SK-N-MC (cell line): ENCODE measurements around the gene RTN3.

Source experiments
- DNase-seq: peaks from one replicate; pipeline ENCODE4 v3.0.0-alpha.2; 2011; ENCODE audit warnings: low read depth, low spot score
- H3K27ac ChIP-seq: fragments of 200-600 bp; sonication (generic); 2 replicates; pipeline ENCODE4 v1.5.1; 2016; ENCODE audit warnings: mixed run types
- H3K36me3 ChIP-seq: fragments of 200-600 bp; sonication (generic); 2 replicates; pipeline ENCODE4 v1.6.1; 2017; ENCODE audit warnings: antibody characterized with exemption, low read length, mixed read lengths; ENCODE audit not compliant: insufficient read depth
- H3K4me3 ChIP-seq: fragments of 200-600 bp; sonication (generic); 2 replicates; pipeline ENCODE4 v1.5.1; 2016
- H3K9ac ChIP-seq: fragments of 200-600 bp; sonication (generic); 2 replicates; pipeline ENCODE4 v1.8.0; 2017; ENCODE audit warnings: mixed run types, mixed read lengths; ENCODE audit not compliant: insufficient read length
- H3K9me3 ChIP-seq: fragments of 200-600 bp; sonication (generic); 2 replicates; pipeline ENCODE4 v1.6.1; 2017; ENCODE audit warnings: low read depth, mild to moderate bottlenecking, antibody characterized with exemption, low read length, moderate library complexity, mixed read lengths
- EZH2 ChIP-seq: fragments of 200-600 bp; sonication (generic); IDR thresholded peaks from one replicate; pipeline ENCODE4 v1.6.1; 2017; ENCODE audit warnings: antibody characterized with exemption
- FOXP2 ChIP-seq: optimal IDR thresholded peaks from 2 replicates; pipeline ENCODE3; 2011; ENCODE audit warnings: mild to moderate bottlenecking, moderate library complexity; ENCODE audit not compliant: insufficient read depth; ENCODE audit errors: extremely low read length, control extremely low read depth
- POLR2AphosphoS5 ChIP-seq: IDR thresholded peaks from 2 replicates; pipeline ENCODE4 v1.6.1; 2012; ENCODE audit warnings: mild to moderate bottlenecking, low read depth, low read length, borderline replicate concordance

Gene RTN3

GRCh38 chr11:63711838-63712237 is 30.5 kb downstream of the RTN3 start:
- no peaks in the 10 kb centered on the region for H3K9me3 ChIP-seq
- no peak overlapping the region for H3K27ac ChIP-seq
- no peak overlapping the region for H3K4me3 ChIP-seq
- no peak overlapping the region for H3K9ac ChIP-seq
- no peak for DNase-seq
- TF ChIP-seq EZH2 (no peak), POLR2AphosphoS5 (no peak), FOXP2 (no peak)
- H3K36me3 ChIP-seq = peaks cover 19% of the 10 kb centered on the region

GRCh38 chr11:63713766-63714165 is 32.5 kb downstream of the RTN3 start:
- H3K27ac ChIP-seq = no peak overlapping the region
- H3K9me3 ChIP-seq = no peaks in the 10 kb centered on the region
- DNase-seq = no peak
- no peak overlapping the region for H3K4me3 ChIP-seq
- TF ChIP-seq EZH2 (no peak), FOXP2 (no peak), POLR2AphosphoS5 (no peak)
- no peak overlapping the region for H3K9ac ChIP-seq
- peaks cover 22% of the 10 kb centered on the region for H3K36me3 ChIP-seq

- TF ChIP-seq EZH2 (no peak), FOXP2 (no peak), POLR2AphosphoS5 (no peak)
These were observed 34.7 kb downstream of the RTN3 start for GRCh38 chr11:63716046-63716445.

GRCh38 chr11:63719001-63719400 is 37.7 kb downstream of the RTN3 start:
- Histone ChIP-seq H3K36me3 (peaks cover 39% of the 10 kb centered on the region), H3K4me3 (no peak overlapping the region), H3K27ac (no peak overlapping the region), H3K9me3 (no peaks in the 10 kb centered on the region), H3K9ac (no peak overlapping the region)
- TF ChIP-seq FOXP2 = no peak
- no peak for TF ChIP-seq POLR2AphosphoS5
- no peak for TF ChIP-seq EZH2
- DNase-seq = no peak

More at GRCh38 chr11:63716046-63716445, 34.7 kb downstream of the RTN3 start:
- H3K9ac ChIP-seq = no peak overlapping the region
- no peak overlapping the region for H3K27ac ChIP-seq
- H3K36me3 ChIP-seq = peaks cover 43% of the 10 kb centered on the region
- H3K9me3 ChIP-seq = no peaks in the 10 kb centered on the region
- DNase-seq = no peak
- H3K4me3 ChIP-seq = no peak overlapping the region

GRCh38 chr11:63719987-63720386 is 38.7 kb downstream of the RTN3 start:
- TF ChIP-seq EZH2 (no peak), POLR2AphosphoS5 (no peak), FOXP2 (no peak)
- H3K9me3 ChIP-seq = no peaks in the 10 kb centered on the region
- no peak overlapping the region for H3K27ac ChIP-seq
- no peak for DNase-seq
- no peak overlapping the region for H3K4me3 ChIP-seq
- H3K36me3 ChIP-seq = peaks cover 36% of the 10 kb centered on the region
- no peak overlapping the region for H3K9ac ChIP-seq

GRCh38 chr11:63720611-63721010 is 39.3 kb downstream of the RTN3 start:
- Histone ChIP-seq H3K4me3 (no peak overlapping the region), H3K36me3 (peaks cover 30% of the 10 kb centered on the region), H3K9ac (no peak overlapping the region), H3K9me3 (no peaks in the 10 kb centered on the region), H3K27ac (no peak overlapping the region)
- no peak for DNase-seq
- no peak for TF ChIP-seq POLR2AphosphoS5
- no peak for TF ChIP-seq FOXP2
- TF ChIP-seq EZH2 = no peak

- Histone ChIP-seq H3K9ac (no peak overlapping the region), H3K27ac (no peak overlapping the region), H3K4me3 (no peak overlapping the region), H3K36me3 (peaks cover 8% of the 10 kb centered on the region), H3K9me3 (no peaks in the 10 kb centered on the region)
- TF ChIP-seq POLR2AphosphoS5 = no peak
- no peak for TF ChIP-seq FOXP2
- no peak for TF ChIP-seq EZH2
- no peak for DNase-seq
These were observed 48.0 kb downstream of the RTN3 start for GRCh38 chr11:63729326-63729725.

GRCh38 chr11:63736864-63737263 is 55.6 kb downstream of the RTN3 start:
- Histone ChIP-seq H3K36me3 (no peaks in the 10 kb centered on the region), H3K9me3 (no peaks in the 10 kb centered on the region), H3K4me3 (no peak overlapping the region), H3K9ac (no peak overlapping the region), H3K27ac (no peak overlapping the region)
- TF ChIP-seq FOXP2 (no peak), POLR2AphosphoS5 (no peak), EZH2 (no peak)
- DNase-seq = no peak

GRCh38 chr11:63737718-63738117 is 56.4 kb downstream of the RTN3 start:
- no peaks in the 10 kb centered on the region for H3K9me3 ChIP-seq
- H3K27ac ChIP-seq = peak overlapping the region; percentile 48
- TF ChIP-seq FOXP2 = no peak
- TF ChIP-seq EZH2 = no peak
- H3K36me3 ChIP-seq = no peaks in the 10 kb centered on the region
- no peak overlapping the region for H3K4me3 ChIP-seq
- H3K9ac ChIP-seq = no peak overlapping the region
- no peak for DNase-seq
